OCI-LY1 (cell line): ENCODE data around the gene SLC2A13.

Experiments
- EZH2 ChIP-seq: fragments of 200-600 bp; sonication (generic), shearing (Covaris generic); IDR thresholded peaks from 2 replicates; pipeline ENCODE4 v1.8.0; 2017; ENCODE audit warnings: borderline replicate concordance, mixed run types, mild to moderate bottlenecking, antibody characterized with exemption, low read length, moderate library complexity, mixed read lengths
- TF ChIP-seq, protein P1 (sequence below): fragments of 200-600 bp; sonication (generic), shearing (Covaris generic); IDR thresholded peaks from 2 replicates; pipeline ENCODE4 v1.5.1; 2017; ENCODE audit warnings: mild to moderate bottlenecking, antibody characterized with exemption, low read length, moderate library complexity, mixed read lengths

DNA sequence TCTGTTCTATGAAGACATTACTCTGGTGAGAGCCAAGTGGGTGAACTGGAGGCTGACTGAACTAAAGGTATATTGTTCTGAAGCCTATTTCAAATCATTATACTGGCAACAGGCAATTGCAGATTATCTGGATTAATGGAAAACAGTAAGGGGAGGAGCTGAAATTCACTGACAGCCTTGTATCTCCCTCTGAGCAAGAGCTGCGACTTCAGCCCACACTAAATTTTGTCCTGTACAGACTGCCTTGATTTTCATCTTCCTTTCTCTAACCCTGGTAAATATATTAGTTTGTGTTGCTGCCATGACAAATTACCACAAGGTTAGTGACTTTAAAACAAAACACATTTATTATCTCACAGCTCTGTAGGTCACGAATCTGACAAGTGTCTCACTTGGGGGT, 231.1 kb downstream of the SLC2A13 start:
- TF ChIP-seq, protein P1, sequence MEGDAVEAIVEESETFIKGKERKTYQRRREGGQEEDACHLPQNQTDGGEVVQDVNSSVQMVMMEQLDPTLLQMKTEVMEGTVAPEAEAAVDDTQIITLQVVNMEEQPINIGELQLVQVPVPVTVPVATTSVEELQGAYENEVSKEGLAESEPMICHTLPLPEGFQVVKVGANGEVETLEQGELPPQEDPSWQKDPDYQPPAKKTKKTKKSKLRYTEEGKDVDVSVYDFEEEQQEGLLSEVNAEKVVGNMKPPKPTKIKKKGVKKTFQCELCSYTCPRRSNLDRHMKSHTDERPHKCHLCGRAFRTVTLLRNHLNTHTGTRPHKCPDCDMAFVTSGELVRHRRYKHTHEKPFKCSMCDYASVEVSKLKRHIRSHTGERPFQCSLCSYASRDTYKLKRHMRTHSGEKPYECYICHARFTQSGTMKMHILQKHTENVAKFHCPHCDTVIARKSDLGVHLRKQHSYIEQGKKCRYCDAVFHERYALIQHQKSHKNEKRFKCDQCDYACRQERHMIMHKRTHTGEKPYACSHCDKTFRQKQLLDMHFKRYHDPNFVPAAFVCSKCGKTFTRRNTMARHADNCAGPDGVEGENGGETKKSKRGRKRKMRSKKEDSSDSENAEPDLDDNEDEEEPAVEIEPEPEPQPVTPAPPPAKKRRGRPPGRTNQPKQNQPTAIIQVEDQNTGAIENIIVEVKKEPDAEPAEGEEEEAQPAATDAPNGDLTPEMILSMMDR, result no peak
- TF ChIP-seq EZH2, result no peak
